Naive thymus-derived CD4-positive, alpha-beta T cell (primary cell): ENCODE measurements around the gene ARHGAP4. TPM values are rescaled to one million over a fixed set of nuclear protein-coding genes. Genes with fewer than 3 reads are reported as not detected.

Experiments used
- ATAC-seq: fragments of 150-1000 bp; cut with Tn5 transposase; 2 replicates; pipeline ENCODE4 v1.10.0; 2021; ENCODE audit warnings: mild to moderate bottlenecking, moderate library complexity
- CTCF ChIA-PET: fragments of 350-600 bp; sonication (Branson Sonifier 250); formaldehyde crosslinking; loops from one replicate; lab custom pipeline; 2021; ENCODE audit warnings: antibody characterized with exemption; lab: Charles Lee
- POLR2A ChIA-PET: fragments of 350-600 bp; sonication (Branson Sonifier 250); formaldehyde crosslinking; loops from one replicate; lab custom pipeline; 2021; ENCODE audit warnings: antibody characterized with exemption, inconsistent platforms; lab: Charles Lee
- DNase-seq, 9 donors: peaks; one replicate each; pipeline versions ENCODE4 v3.0.0 to v3.0.0-alpha.2; 2020 to 2022; ENCODE audit warnings: mixed read lengths in 1 of 9
- H3K27ac ChIP-seq: one replicate; pipeline ENCODE4 v1.7.0; 2013; ENCODE audit warnings: mild to moderate bottlenecking, low read depth, low read length, moderate library complexity
- H3K27me3 ChIP-seq, 2 donors: one replicate each; pipeline ENCODE4 v1.7.0; 2013; ENCODE audit warnings: low read length in 2 of 2, mild to moderate bottlenecking in 2 of 2, moderate library complexity in 2 of 2; ENCODE audit not compliant: control insufficient read depth in 2 of 2, insufficient read depth in 2 of 2
- H3K36me3 ChIP-seq, 3 experiments: 1 replicate in 2 of 3; 2 replicates in 1 of 3; pipeline ENCODE4 v1.7.0; 2013; ENCODE audit warnings: low read length in 3 of 3, mild to moderate bottlenecking in 3 of 3, moderate library complexity in 1 of 3; ENCODE audit not compliant: insufficient read depth in 3 of 3, control insufficient read depth in 2 of 3
- H3K4me1 ChIP-seq, 2 donors: one replicate each; pipeline ENCODE4 v1.7.0; 2013; ENCODE audit warnings: low read length in 2 of 2, mild to moderate bottlenecking in 2 of 2, moderate library complexity in 1 of 2; ENCODE audit not compliant: control insufficient read depth in 2 of 2, insufficient read depth in 2 of 2
- H3K4me3 ChIP-seq: 2 replicates; pipeline ENCODE4 v1.7.0; 2013; ENCODE audit warnings: mild to moderate bottlenecking, low read length
- H3K9me3 ChIP-seq, 3 experiments: 1 replicate in 2 of 3; 2 replicates in 1 of 3; pipeline ENCODE4 v1.7.0; 2013; ENCODE audit warnings: low read length in 3 of 3; ENCODE audit not compliant: control insufficient read depth in 2 of 3
- H3K27ac Mint-ChIP-seq, 9 donors: one replicate each; pipeline ENCODE4 v1.8.0; 2020 to 2022; ENCODE audit warnings: mixed read lengths in 9 of 9, mild to moderate bottlenecking in 8 of 9, moderate library complexity in 5 of 9, inconsistent platforms in 2 of 9
- H3K27me3 Mint-ChIP-seq, 5 donors: one replicate each; pipeline ENCODE4 v1.8.0; 2021 to 2022; ENCODE audit warnings: mixed read lengths in 5 of 5, mild to moderate bottlenecking in 1 of 5
- H3K36me3 Mint-ChIP-seq, 5 donors: one replicate each; pipeline ENCODE4 v1.8.0; 2020 to 2022; ENCODE audit warnings: mixed read lengths in 5 of 5, mild to moderate bottlenecking in 3 of 5, inconsistent platforms in 1 of 5
- H3K4me1 Mint-ChIP-seq, 7 donors: one replicate each; pipeline ENCODE4 v1.8.0; 2020 to 2022; ENCODE audit warnings: mixed read lengths in 7 of 7, mild to moderate bottlenecking in 3 of 7, inconsistent platforms in 1 of 7
- H3K4me3 Mint-ChIP-seq, 10 donors: one replicate each; pipeline ENCODE4 v1.8.0; 2020 to 2022; ENCODE audit warnings: mild to moderate bottlenecking in 10 of 10, mixed read lengths in 10 of 10, moderate library complexity in 6 of 10, inconsistent platforms in 2 of 10
- H3K9me3 Mint-ChIP-seq, 11 donors: one replicate each; pipeline ENCODE4 v1.8.0; 2020 to 2022; ENCODE audit warnings: mixed read lengths in 11 of 11, mild to moderate bottlenecking in 4 of 11, inconsistent platforms in 1 of 11, moderate library complexity in 1 of 11
- intact Hi-C, 2 donors: fragments of 100-400 bp; cut with micrococcal nuclease; formaldehyde crosslinking; loops; one replicate each; pipeline ENCODE4 v1.15.1; 2023
- polyA plus RNA-seq, 2 donors: library from polyadenylated mRNA; unstranded; fragments of 300-500 nt; fragmentation: Illumina TruSeq; gene quantifications; one replicate each; pipeline ENCODE4 v1.2.3, GENCODE V29; 2021
- total RNA-seq, 6 experiments: library from RNA in 5 of 6; stranded (reverse) in 5 of 6; gene quantifications; 1 replicate in 5 of 6; 2 replicates in 1 of 6; pipeline ENCODE4 v1.2.3 and lab custom pipeline; 2021 to 2026

The ARHGAP4 gene
- total and polyA plus RNA-seq, 7 experiments from 2014 or later = 82.5 to 439 (median 341) TPM

DNA sequence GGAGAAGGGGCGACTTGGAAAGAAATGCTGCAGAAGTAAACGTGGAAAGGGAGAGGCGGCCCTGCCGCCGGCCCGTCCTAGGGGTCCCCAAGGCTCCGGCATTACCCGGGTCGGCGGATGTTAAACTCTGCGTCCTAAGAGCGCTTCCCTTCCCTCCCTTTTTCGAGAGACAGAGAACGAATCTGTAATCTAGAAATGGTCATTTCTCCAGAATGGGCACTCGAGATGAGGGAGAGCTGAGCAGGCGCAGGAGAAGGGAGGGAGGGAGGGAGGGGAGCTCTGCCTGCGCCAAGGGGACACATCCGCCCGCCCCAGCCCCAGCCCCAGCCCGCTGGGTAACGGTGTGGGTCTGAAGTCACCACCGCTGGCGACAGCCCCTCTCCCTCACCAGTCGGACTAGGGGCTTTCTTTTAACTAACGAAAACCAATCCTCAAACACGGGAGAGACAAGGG is 43.9 kb upstream of the ARHGAP4 start:
- Mint-ChIP-seq H3K9me3 (peaks cover 0 to 2% (median 0%) of the 10 kb centered on the region in 11 donors), H3K4me3 (peak overlapping the region; percentile 91 to 100 (median 100)), H3K36me3 (peaks cover 0 to 15% (median 0%) of the 10 kb centered on the region in 5 donors), H3K4me1 (peaks cover 21 to 53% (median 40%) of the 10 kb centered on the region in 7 donors), H3K27me3 (no peaks in the 10 kb centered on the region), H3K27ac (peak overlapping the region; percentile 68 to 99 (median 92))
- intact Hi-C loops = loop anchor here (2.0 to 10.0 kb wide), 10 partner anchors 23 to 1013 kb away; partner anchors contain the start of genes CCNQ (in 1 of the 2), DKC1 (in 1 of the 2), FAM3A (in 1 of the 2) and HAUS7 (in 1 of the 2)
- peak in 1 of 9 donors; percentile 37 for DNase-seq
- Histone ChIP-seq H3K36me3 (peaks cover 0 to 13% (median 0%) of the 10 kb centered on the region in 3 experiments), H3K27me3 (no peaks in the 10 kb centered on the region), H3K27ac (peak overlapping the region; percentile 99), H3K4me1 (peaks cover 40 to 42% of the 10 kb centered on the region in 2 donors), H3K4me3 (peak overlapping the region; percentile 97), H3K9me3 (no peaks in the 10 kb centered on the region)
- CTCF ChIA-PET = interaction anchor here (2.1 to 4.7 kb wide), 3 partner anchors 11 to 44 kb away, joined by 10 to 27 read pairs (median 22); partner anchors contain the start of gene ARHGAP4
- POLR2A ChIA-PET = interaction anchor here (0.7 to 8.5 kb wide), 8 partner anchors 12 to 243 kb away, joined by 3 to 127 read pairs (median 11); partner anchors contain the start of genes ARHGAP4 and RENBP
- ATAC-seq = no peak

- Mint-ChIP-seq H3K27me3 (no peaks in the 10 kb centered on the region), H3K27ac (peak overlapping the region; percentile 68 to 99 (median 92)), H3K36me3 (peaks cover 0 to 15% (median 0%) of the 10 kb centered on the region in 5 donors), H3K9me3 (peaks cover 0 to 2% (median 0%) of the 10 kb centered on the region in 11 donors), H3K4me3 (peak overlapping the region; percentile 91 to 100 (median 100)), H3K4me1 (peaks cover 16 to 48% (median 34%) of the 10 kb centered on the region in 7 donors)
- peak overlapping the region; percentile 99 for H3K27ac ChIP-seq
- intact Hi-C loops = loop anchor here in 1 of 2 donors (2.0 to 10.0 kb wide), 2 partner anchors 23 to 375 kb away; partner anchors contain the start of gene CCNQ
- peaks cover 0 to 15% (median 0%) of the 10 kb centered on the region in 3 experiments for H3K36me3 ChIP-seq
- ChIA-PET POLR2A (interaction anchor here (0.7 to 8.5 kb wide), 9 partner anchors 12 to 459 kb away, joined by 3 to 127 read pairs (median 5); partner anchors contain the start of genes ARHGAP4, ATP6AP1, IRAK1 and RENBP), CTCF (interaction anchor here (1.3 to 4.7 kb wide), 3 partner anchors 21 to 44 kb away, joined by 3 to 27 read pairs (median 22); partner anchors contain the start of gene ARHGAP4)
- peaks cover 34 to 36% of the 10 kb centered on the region in 2 donors for H3K4me1 ChIP-seq
- DNase-seq (no peak), ATAC-seq (no peak)
- H3K27me3 ChIP-seq = no peaks in the 10 kb centered on the region
- H3K9me3 ChIP-seq = no peaks in the 10 kb centered on the region
- peak overlapping the region; percentile 97 for H3K4me3 ChIP-seq
These were observed 43.2 kb upstream of the ARHGAP4 start for GRCh38 chrX:153969125-153969903.

- DNase-seq = peak in 6 of 9 donors; percentile 44 to 65 (median 51)
- H3K27ac Mint-ChIP-seq = peak overlapping the region; percentile 48 to 99 (median 96)
- Histone ChIP-seq H3K27me3 (no peaks in the 10 kb centered on the region), H3K27ac (peak overlapping the region; percentile 99), H3K9me3 (no peaks in the 10 kb centered on the region), H3K4me1 (peaks cover 29 to 30% of the 10 kb centered on the region in 2 donors), H3K36me3 (peaks cover 0 to 21% (median 0%) of the 10 kb centered on the region in 3 experiments), H3K4me3 (peak overlapping the region; percentile 97)
- CTCF ChIA-PET = interaction anchor here (1.3 to 4.7 kb wide), 3 partner anchors 20 to 44 kb away, joined by 3 to 27 read pairs (median 22); partner anchors contain the start of gene ARHGAP4
- POLR2A ChIA-PET = interaction anchor here (0.9 to 8.5 kb wide), 9 partner anchors 13 to 460 kb away, joined by 3 to 127 read pairs (median 5); partner anchors contain the start of genes ARHGAP4, ATP6AP1, IDH3G and IRAK1
- no peaks in the 10 kb centered on the region for H3K27me3 Mint-ChIP-seq
- peaks cover 13 to 42% (median 31%) of the 10 kb centered on the region in 7 donors for H3K4me1 Mint-ChIP-seq
- H3K4me3 Mint-ChIP-seq = peak overlapping the region; percentile 91 to 100 (median 100)
- H3K9me3 Mint-ChIP-seq = peaks cover 0 to 2% (median 0%) of the 10 kb centered on the region in 11 donors
- no peak for ATAC-seq
- intact Hi-C loops = loop anchor here in 1 of 2 donors (2.0 to 10.0 kb wide), 2 partner anchors 22 to 374 kb away; partner anchors contain the start of gene CCNQ
- peaks cover 0 to 15% (median 0%) of the 10 kb centered on the region in 5 donors for H3K36me3 Mint-ChIP-seq
These were observed 42.7 kb upstream of the ARHGAP4 start for GRCh38 chrX:153968754-153969124.

DNA sequence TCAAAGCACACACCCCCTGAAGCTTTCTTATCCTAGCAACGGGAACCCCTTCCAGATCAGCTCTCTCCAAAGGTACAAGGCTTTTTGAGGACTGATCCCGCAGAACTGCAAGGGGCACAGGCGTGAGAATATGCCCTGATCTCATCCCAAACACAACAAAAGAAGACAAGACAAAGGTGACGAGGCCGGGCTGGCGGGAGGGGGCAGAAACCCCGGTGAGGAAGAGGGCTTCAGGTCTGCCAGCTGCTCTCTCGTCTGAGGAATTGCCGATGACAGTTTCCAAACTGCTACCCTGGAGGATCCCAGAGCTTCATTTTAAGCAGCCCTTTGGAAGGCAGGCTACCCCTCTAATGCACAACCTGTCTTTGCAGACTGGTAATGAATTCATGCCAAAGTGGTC is 42.2 kb upstream of the ARHGAP4 start:
- DNase-seq (no peak), ATAC-seq (no peak)
- Histone ChIP-seq H3K27me3 (no peaks in the 10 kb centered on the region), H3K9me3 (no peaks in the 10 kb centered on the region), H3K4me3 (peak overlapping the region; percentile 97), H3K27ac (peak overlapping the region; percentile 99), H3K36me3 (peaks cover 0 to 26% (median 0%) of the 10 kb centered on the region in 3 experiments), H3K4me1 (peaks cover 24 to 26% of the 10 kb centered on the region in 2 donors)
- intact Hi-C loops = loop anchor here in 1 of 2 donors (2.0 to 10.0 kb wide), 2 partner anchors 21 to 373 kb away; partner anchors contain the start of gene CCNQ
- no peaks in the 10 kb centered on the region for H3K27me3 Mint-ChIP-seq
- H3K4me3 Mint-ChIP-seq = peak overlapping the region; percentile 91 to 100 (median 100)
- peak overlapping the region in 8 of 9 donors; percentile 87 to 99 (median 96) for H3K27ac Mint-ChIP-seq
- peaks cover 12 to 37% (median 29%) of the 10 kb centered on the region in 7 donors for H3K4me1 Mint-ChIP-seq
- ChIA-PET CTCF (interaction anchor here (0.6 to 4.7 kb wide), 5 partner anchors 13 to 51 kb away, joined by 3 to 27 read pairs (median 10); partner anchors contain the start of gene ARHGAP4), POLR2A (interaction anchor here (0.6 to 8.5 kb wide), 11 partner anchors 13 to 444 kb away, joined by 3 to 127 read pairs (median 4); partner anchors contain the start of genes ARHGAP4, EMD, IDH3G and IRAK1)
- H3K36me3 Mint-ChIP-seq = peaks cover 0 to 15% (median 3%) of the 10 kb centered on the region in 5 donors
- H3K9me3 Mint-ChIP-seq = peaks cover 0 to 2% (median 0%) of the 10 kb centered on the region in 11 donors

DNA sequence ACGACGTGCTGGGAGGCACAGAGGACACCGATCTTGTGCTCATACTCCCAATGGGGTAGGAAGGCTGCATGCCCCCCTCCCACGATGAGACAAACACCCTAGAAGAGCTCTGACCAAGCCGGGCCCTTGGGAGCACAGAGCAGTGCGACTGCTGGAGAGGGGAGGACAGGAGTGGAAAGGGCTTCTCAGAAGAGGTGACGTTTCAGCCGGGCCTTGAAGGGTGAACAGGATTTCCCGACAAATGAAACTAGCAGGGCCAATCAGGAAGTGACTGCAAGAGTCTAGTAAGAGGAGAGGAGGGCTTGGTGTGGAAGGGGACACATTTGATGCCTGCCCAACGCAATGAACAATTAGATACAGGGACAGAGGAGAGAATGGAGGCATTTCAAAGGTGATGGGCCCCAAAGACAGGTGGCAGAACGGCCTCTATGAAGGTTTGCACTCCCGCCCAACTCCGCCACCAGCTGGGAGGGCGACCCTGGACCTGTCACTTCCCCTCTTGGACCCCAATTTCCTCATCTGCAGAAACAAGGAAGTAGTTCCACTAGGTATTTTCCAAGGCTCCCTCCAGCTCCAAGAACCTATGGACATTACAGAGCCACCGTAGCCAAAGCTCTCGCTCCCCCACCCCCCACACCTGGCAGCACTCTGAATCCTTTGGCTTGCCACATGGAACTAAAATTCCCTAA is 41.6 kb upstream of the ARHGAP4 start:
- Mint-ChIP-seq H3K4me3 (peak overlapping the region; percentile 91 to 100 (median 100)), H3K4me1 (peaks cover 8 to 33% (median 25%) of the 10 kb centered on the region in 7 donors), H3K27me3 (no peaks in the 10 kb centered on the region), H3K9me3 (peaks cover 0 to 2% (median 0%) of the 10 kb centered on the region in 11 donors), H3K36me3 (peaks cover 0 to 15% (median 3%) of the 10 kb centered on the region in 5 donors), H3K27ac (peak overlapping the region; percentile 86 to 99 (median 96))
- DNase-seq (peak in 5 of 9 donors; percentile 45 to 53 (median 45)), ATAC-seq (no peak)
- peak overlapping the region; percentile 99 for H3K27ac ChIP-seq
- intact Hi-C loops = loop anchor here (1.0 to 10.0 kb wide), 4 partner anchors 15 to 373 kb away; partner anchors contain the start of gene CCNQ (in 1 of the 2)
- POLR2A ChIA-PET = interaction anchor here (0.6 to 8.5 kb wide), 17 partner anchors 10 to 522 kb away, joined by 3 to 127 read pairs (median 4); partner anchors contain the start of genes ARHGAP4, EMD, IDH3G and IRAK1
- CTCF ChIA-PET = interaction anchor here (0.6 to 4.7 kb wide), 9 partner anchors 13 to 200 kb away, joined by 3 to 27 read pairs (median 4); partner anchors contain the start of gene ARHGAP4
- H3K36me3 ChIP-seq = peaks cover 0 to 31% (median 0%) of the 10 kb centered on the region in 3 experiments
- H3K4me3 ChIP-seq = peak overlapping the region; percentile 97
- H3K27me3 ChIP-seq = no peaks in the 10 kb centered on the region
- no peaks in the 10 kb centered on the region for H3K9me3 ChIP-seq
- H3K4me1 ChIP-seq = peaks cover 24 to 26% of the 10 kb centered on the region in 2 donors
